H1 (cell line): ENCODE data around the gene CEP126. TPM values are rescaled to one million over a fixed set of nuclear protein-coding genes. Genes with fewer than 3 reads are reported as not detected.

ENCODE experiments used
- CTCF ChIA-PET: fragments of 300-600 bp; sonication (Branson Sonifier 250); formaldehyde crosslinking; loops from one replicate; lab custom pipeline; 2021; ENCODE audit not compliant: partially characterized antibody; lab: Charles Lee
- POLR2A ChIA-PET: fragments of 300-600 bp; sonication (Branson Sonifier 250); formaldehyde crosslinking; loops from one replicate; lab custom pipeline; 2021; ENCODE audit warnings: inconsistent platforms; ENCODE audit not compliant: partially characterized antibody; lab: Charles Lee
- DNase-seq, 2 experiments: peaks; one replicate each; pipeline versions ENCODE4 v3.0.0 to v3.0.0-alpha.2; 2010 to 2022; ENCODE audit warnings: low spot score in 2 of 2, low read depth in 1 of 2, mixed read lengths in 1 of 2
- FAIRE-seq: peaks from 2 replicates; lab custom pipeline; 2011; peaks lifted over from hg19 to GRCh38; lab: Jason Lieb, UNC
- H2AFZ ChIP-seq: 2 replicates; pipeline ENCODE4 v1.8.1; 2012; ENCODE audit warnings: low read length, inconsistent platforms
- H2AK5ac ChIP-seq: 2 replicates; pipeline ENCODE4 v1.6.1; 2013; ENCODE audit warnings: low read depth, low read length
- H2BK120ac ChIP-seq: replicated peaks from 2 replicates; pipeline ENCODE3; 2013; ENCODE audit warnings: low read depth, low read length, inconsistent platforms
- H2BK12ac ChIP-seq: 2 replicates; pipeline ENCODE4 v1.6.1; 2013; ENCODE audit warnings: low read depth, low read length
- H2BK15ac ChIP-seq: 2 replicates; pipeline ENCODE4 v1.6.1; 2013; ENCODE audit warnings: low read length
- H2BK20ac ChIP-seq: 2 replicates; pipeline ENCODE4 v1.6.1; 2013; ENCODE audit warnings: low read length
- H2BK5ac ChIP-seq: 2 replicates; pipeline ENCODE4 v1.6.1; 2013; ENCODE audit warnings: low read depth, low read length
- H3K14ac ChIP-seq: 2 replicates; pipeline ENCODE4 v1.6.1; 2013; ENCODE audit warnings: inconsistent platforms; ENCODE audit not compliant: insufficient read length
- H3K18ac ChIP-seq: 2 replicates; pipeline ENCODE4 v1.6.1; 2013; ENCODE audit warnings: low read length; ENCODE audit errors: extremely low read depth
- H3K23ac ChIP-seq: 2 replicates; pipeline ENCODE4 v1.6.1; 2013; ENCODE audit warnings: inconsistent platforms; ENCODE audit not compliant: insufficient read length
- H3K23me2 ChIP-seq: 2 replicates; pipeline ENCODE4 v1.6.1; 2013; ENCODE audit warnings: low read depth, low read length
- H3K27ac ChIP-seq: 2 replicates; pipeline ENCODE4 v1.6.1; 2011; ENCODE audit warnings: low read depth, low read length, inconsistent platforms
- H3K27me3 ChIP-seq, 4 experiments: replicated peaks in 1 of 4; 1 replicate in 1 of 4; 2 replicates in 3 of 4; pipeline versions ENCODE4 v1.6.1 to v1.8.1; 2011 to 2013; ENCODE audit warnings: low read length in 3 of 4, mild to moderate bottlenecking in 3 of 4, inconsistent platforms in 2 of 4, mixed read lengths in 2 of 4, moderate library complexity in 1 of 4; ENCODE audit not compliant: control insufficient read depth in 3 of 4, insufficient read depth in 3 of 4; ENCODE audit errors: extremely low read depth in 1 of 4
- H3K36me3 ChIP-seq, 4 experiments: 2 replicates each; pipeline versions ENCODE4 v1.6.1 to v1.8.1; 2011 to 2013; ENCODE audit warnings: mild to moderate bottlenecking in 4 of 4, low read length in 3 of 4, moderate library complexity in 2 of 4, control low read depth in 1 of 4, inconsistent platforms in 1 of 4; ENCODE audit not compliant: insufficient read depth in 4 of 4, control insufficient read depth in 2 of 4
- H3K4ac ChIP-seq: replicated peaks from 2 replicates; pipeline ENCODE3; 2013; ENCODE audit warnings: low read length, low read depth, mixed read lengths, inconsistent platforms; ENCODE audit not compliant: insufficient read length
- H3K4me1 ChIP-seq, 4 experiments: replicated peaks in 1 of 4; 1 replicate in 1 of 4; 2 replicates in 3 of 4; pipeline versions ENCODE4 v1.6.1 to v1.8.1; 2011 to 2013; ENCODE audit warnings: low read length in 3 of 4, inconsistent platforms in 2 of 4, mixed read lengths in 1 of 4; ENCODE audit not compliant: insufficient read depth in 4 of 4, control insufficient read depth in 3 of 4
- H3K4me2 ChIP-seq, 2 experiments: 2 replicates each; pipeline versions ENCODE4 v1.6.1 to v1.8.1; 2011 to 2013; ENCODE audit warnings: low read depth in 2 of 2, low read length in 2 of 2, control low read depth in 1 of 2, inconsistent platforms in 1 of 2, mild to moderate bottlenecking in 1 of 2; ENCODE audit not compliant: insufficient read depth in 1 of 2
- H3K4me3 ChIP-seq, 4 experiments: fragments of 200-600, 300-600 bp in 1 of 4; sonication (generic), shearing (Covaris generic), sonication (Bioruptor Twin) in 1 of 4; 2 replicates each; pipeline versions ENCODE4 v1.5.1 to v1.8.1; 2011 to 2016; ENCODE audit warnings: low read length in 4 of 4, low read depth in 3 of 4, control low read depth in 2 of 4, inconsistent platforms in 2 of 4, mild to moderate bottlenecking in 2 of 4, mixed read lengths in 1 of 4, moderate library complexity in 1 of 4; ENCODE audit not compliant: insufficient read depth in 2 of 4; ENCODE audit errors: extremely low read depth in 1 of 4
- H3K56ac ChIP-seq: replicated peaks from 2 replicates; pipeline ENCODE3; 2013; ENCODE audit warnings: low read depth, mild to moderate bottlenecking, mixed read lengths, low read length, inconsistent platforms; ENCODE audit not compliant: insufficient read length
- H3K79me1 ChIP-seq: 2 replicates; pipeline ENCODE4 v1.6.1; 2013; ENCODE audit warnings: low read depth, low read length, control low read depth
- H3K79me2 ChIP-seq, 2 experiments: 2 replicates each; pipeline versions ENCODE4 v1.6.1 to v1.8.1; 2012 to 2013; ENCODE audit warnings: low read length in 2 of 2, mild to moderate bottlenecking in 2 of 2, inconsistent platforms in 1 of 2; ENCODE audit not compliant: insufficient read depth in 2 of 2, control insufficient read depth in 1 of 2
- H3K9ac ChIP-seq, 4 experiments: replicated peaks in 1 of 4; 1 replicate in 1 of 4; 2 replicates in 3 of 4; pipeline versions ENCODE4 v1.6.1 to v1.8.1; 2011 to 2013; ENCODE audit warnings: low read depth in 3 of 4, low read length in 3 of 4, control low read depth in 2 of 4, mild to moderate bottlenecking in 2 of 4, moderate library complexity in 2 of 4, inconsistent platforms in 1 of 4; ENCODE audit errors: extremely low read depth in 1 of 4
- H3K9me3 ChIP-seq, 2 experiments: 2 replicates each; pipeline versions ENCODE4 v1.6.1 to v1.8.1; 2012 to 2013; ENCODE audit warnings: mild to moderate bottlenecking in 2 of 2, moderate library complexity in 2 of 2, control low read depth in 1 of 2, inconsistent platforms in 1 of 2, low read depth in 1 of 2, low read length in 1 of 2, mixed read lengths in 1 of 2; ENCODE audit not compliant: insufficient read depth in 2 of 2
- H4K20me1 ChIP-seq, 2 experiments: replicated peaks in 1 of 2; 2 replicates each; pipeline versions ENCODE3 to v1.8.1; 2011 to 2013; ENCODE audit warnings: inconsistent platforms in 2 of 2, low read length in 2 of 2, mild to moderate bottlenecking in 1 of 2; ENCODE audit not compliant: insufficient read depth in 2 of 2, control insufficient read depth in 1 of 2
- H4K5ac ChIP-seq: 2 replicates; pipeline ENCODE4 v1.6.1; 2013; ENCODE audit warnings: low read length, low read depth, mixed read lengths, inconsistent platforms; ENCODE audit not compliant: insufficient read length
- H4K8ac ChIP-seq: 2 replicates; pipeline ENCODE4 v1.8.0; 2013; ENCODE audit warnings: mild to moderate bottlenecking, moderate library complexity, low read length, inconsistent platforms; ENCODE audit not compliant: insufficient read depth; ENCODE audit errors: extremely low read depth
- H4K91ac ChIP-seq: replicated peaks from 2 replicates; pipeline ENCODE3; 2013; ENCODE audit warnings: low read length, mixed read lengths, inconsistent platforms; ENCODE audit not compliant: insufficient read length
- CHD1 ChIP-seq: IDR thresholded peaks from 2 replicates; pipeline ENCODE4 v1.6.1; 2012; ENCODE audit warnings: low read depth, low read length, improper control_type of control experiment
- FOSL1 ChIP-seq: IDR thresholded peaks from 2 replicates; pipeline ENCODE4 v1.6.1; 2011; ENCODE audit warnings: mild to moderate bottlenecking, low read depth, low read length, moderate library complexity; ENCODE audit not compliant: insufficient read depth
- RFX5 ChIP-seq: IDR thresholded peaks from 2 replicates; pipeline ENCODE4 v1.6.1; 2011; ENCODE audit warnings: low read depth, low read length, improper control_type of control experiment, borderline replicate concordance
- WGBS, 2 experiments: shearing (Covaris generic) in 1 of 2; methylation state at CpG; one replicate each; pipeline versions ENCODE4 v1.1.6 to v1.1.7; 2013 to 2015; ENCODE audit warnings: low lambda C conversion rate in 2 of 2, mixed read lengths in 2 of 2, inconsistent platforms in 1 of 2, low coverage in 1 of 2, missing lambda C conversion rate in 1 of 2; ENCODE audit not compliant: insufficient replicate concordance in 2 of 2, insufficient coverage in 1 of 2, insufficient read length in 1 of 2; ENCODE audit errors: extremely low coverage in 1 of 2, missing lambda C conversion rate in 1 of 2; 5-methylcytosine and 5-hydroxymethylcytosine counted together
- polyA plus RNA-seq, 7 experiments: library from polyadenylated mRNA; depleted of rRNA in 3 of 7; stranded (reverse) in 5 of 7; unstranded in 2 of 7; fragments of >200 nt in 5 of 7; fragments of 200-250 nt in 2 of 7; gene quantifications; 1 replicate in 5 of 7; 2 replicates in 1 of 7; 4 replicates in 1 of 7; pipeline versions ENCODE4 v1.2.1 to v1.2.3, GENCODE V29; 2011 to 2013; ENCODE audit warnings: missing spikeins in 2 of 7, mixed read lengths in 2 of 7
- total RNA-seq: library from RNA; stranded (reverse); fragmentation: NEBNext Ultra II Directional; extraction: Animal tissue kit (Norgen Biotek cat#: 25700); gene quantifications from 2 replicates; pipeline ENCODE4 v1.2.1, GENCODE V29; 2021
- TF ChIP-seq, protein P1 (sequence below): IDR thresholded peaks from 2 replicates; pipeline ENCODE4 v1.6.1; 2012; ENCODE audit warnings: inconsistent platforms

Gene CEP126
- total and polyA plus RNA-seq, 2 of the 8 experiments (the other 6 are each of a cell fraction or from before 2014, with no cell fraction given) = 0.76 to 1.9 TPM

DNA sequence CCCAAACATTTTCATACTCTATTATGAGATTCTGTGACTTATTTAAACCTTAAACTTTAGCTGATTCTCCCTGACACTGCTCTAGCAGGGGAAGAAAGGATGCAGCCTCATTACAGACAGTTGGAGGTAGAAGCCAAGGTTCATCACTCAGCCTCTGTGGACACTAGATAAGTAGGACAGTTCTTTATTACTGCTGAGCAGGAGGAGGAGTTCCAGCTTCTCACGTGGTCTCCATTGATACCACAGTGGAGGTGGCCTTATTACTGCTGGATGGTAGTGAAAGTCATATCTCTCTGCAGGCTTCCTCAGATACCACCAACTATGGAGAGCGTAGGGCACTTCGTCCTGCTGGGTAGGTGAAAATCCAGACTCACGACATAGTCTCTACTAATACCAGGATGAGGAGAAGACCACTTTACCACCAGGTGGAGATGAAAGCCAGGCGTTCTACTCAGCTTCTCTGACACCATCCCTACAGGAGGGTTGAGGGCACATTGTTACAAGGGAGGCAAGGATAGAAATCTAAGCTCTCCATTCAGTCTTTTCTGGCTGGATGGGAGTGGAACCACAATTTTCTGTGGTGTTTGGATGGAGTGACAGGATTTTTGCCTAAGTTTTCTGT lies 14.6 kb downstream of the CEP126 start:
- Histone ChIP-seq H3K18ac (no peak overlapping the region), H3K23me2 (no peaks in the 10 kb centered on the region), H3K79me2 (no peaks in the 10 kb centered on the region), H4K91ac (no peak overlapping the region), H3K4me2 (no peak overlapping the region), H3K9ac (no peak overlapping the region), H4K5ac (no peak overlapping the region), H3K4me1 (no peaks in the 10 kb centered on the region), H4K20me1 (no peaks in the 10 kb centered on the region), H2BK15ac (no peak overlapping the region), H3K9me3 (no peaks in the 10 kb centered on the region), H3K4ac (no peak overlapping the region), H2BK120ac (no peak overlapping the region), H3K23ac (no peak overlapping the region), H2AK5ac (no peak overlapping the region), H4K8ac (no peak overlapping the region), H3K27ac (no peak overlapping the region), H2BK20ac (no peak overlapping the region), H3K36me3 (no peaks in the 10 kb centered on the region), H3K56ac (no peak overlapping the region), H3K27me3 (no peaks in the 10 kb centered on the region), H3K4me3 (no peak overlapping the region), H3K14ac (no peak overlapping the region), H2BK12ac (no peak overlapping the region), H2AFZ (no peak overlapping the region), H3K79me1 (no peaks in the 10 kb centered on the region), H2BK5ac (no peak overlapping the region)
- FAIRE-seq = no peak
- WGBS, 2 experiments = 92% methylated on average over 5 of the region's 5 CpGs; no CpG with 5 or more reads in 1 of the 2 experiments
- ChIA-PET CTCF (interaction anchor here (0.6 to 1.7 kb wide), 5 partner anchors 16 to 389 kb away, joined by 3 to 7 read pairs (median 3); no protein-coding TSS in a partner anchor), POLR2A (no interaction called here)
- TF ChIP-seq FOSL1 (no peak), CHD1 (no peak), RFX5 (no peak)
- TF ChIP-seq, protein P1, sequence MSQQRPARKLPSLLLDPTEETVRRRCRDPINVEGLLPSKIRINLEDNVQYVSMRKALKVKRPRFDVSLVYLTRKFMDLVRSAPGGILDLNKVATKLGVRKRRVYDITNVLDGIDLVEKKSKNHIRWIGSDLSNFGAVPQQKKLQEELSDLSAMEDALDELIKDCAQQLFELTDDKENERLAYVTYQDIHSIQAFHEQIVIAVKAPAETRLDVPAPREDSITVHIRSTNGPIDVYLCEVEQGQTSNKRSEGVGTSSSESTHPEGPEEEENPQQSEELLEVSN = no peak
- DNase-seq = no peak
